HepG2 (cell line): Measurements from ENCODE around the gene SESN2. TPM values are rescaled to one million over a fixed set of nuclear protein-coding genes. Genes with fewer than 3 reads are reported as not detected.

Source experiments
- ATAC-seq: fragments of 200-7000 bp; cut with Tn5 transposase; 3 replicates; pipeline ENCODE4 v1.9.1; 2020; ENCODE audit warnings: mild to moderate bottlenecking, moderate library complexity
- BruUV-seq: library from RNA; stranded (reverse); fragments of 400-500 nt; replicated peaks from 2 replicates; lab custom pipeline; 2021; lab: Mats Ljungman, UMichigan
- CTCF ChIA-PET: fragments of 300-600 bp; formaldehyde crosslinking; extraction: SDS; loops from one replicate; lab custom pipeline; 2021; ENCODE audit warnings: low total read pairs, inconsistent platforms, low intra/inter-chr PET ratio; lab: Yijun Ruan, JAX
- POLR2A ChIA-PET: fragments of 350-600 bp; sonication (Branson Sonifier 250); formaldehyde crosslinking; loops from one replicate; lab custom pipeline; 2020; ENCODE audit warnings: antibody characterized with exemption, inconsistent platforms; lab: Yijun Ruan, JAX
- DNase-seq: peaks from one replicate; pipeline ENCODE4 v3.0.0-alpha.2; 2015; ENCODE audit warnings: low spot score
- FAIRE-seq: peaks from 3 replicates; lab custom pipeline; 2011; peaks lifted over from hg19 to GRCh38; lab: Jason Lieb, UNC
- H2AFZ ChIP-seq: one replicate; pipeline ENCODE4 v1.6.1; 2011; ENCODE audit warnings: low read length, inconsistent platforms
- H3K27ac ChIP-seq: fragments of 300-600 bp; 3 replicates; pipeline ENCODE4 v1.8.0; 2011; ENCODE audit warnings: mixed run types, mild to moderate bottlenecking, mixed read lengths, low read length, inconsistent platforms; ENCODE audit not compliant: insufficient read depth; ENCODE audit errors: extremely low read length
- H3K27me3 ChIP-seq, 2 experiments: fragments of 200-600 bp in 1 of 2; 2 replicates in 1 of 2; 3 replicates in 1 of 2; pipeline versions ENCODE4 v1.6.0 to v1.8.0; 2011; ENCODE audit warnings: low read length in 2 of 2, mild to moderate bottlenecking in 2 of 2, moderate library complexity in 2 of 2, inconsistent platforms in 1 of 2; ENCODE audit not compliant: insufficient read depth in 2 of 2, control insufficient read depth in 1 of 2
- H3K36me3 ChIP-seq, 2 experiments: fragments of 200-600 bp in 1 of 2; replicated peaks in 1 of 2; 2 replicates in 1 of 2; 3 replicates in 1 of 2; pipeline versions ENCODE4 v1.5.1 to v1.8.0; 2011; ENCODE audit warnings: low read length in 2 of 2, inconsistent platforms in 1 of 2; ENCODE audit not compliant: insufficient read depth in 2 of 2, control insufficient read depth in 1 of 2
- H3K4me1 ChIP-seq: 2 replicates; pipeline ENCODE4 v1.5.1; 2012; ENCODE audit warnings: low read length, inconsistent platforms; ENCODE audit not compliant: insufficient read depth
- H3K4me2 ChIP-seq: 2 replicates; pipeline ENCODE4 v1.6.0; 2011; ENCODE audit warnings: low read depth, low read length, inconsistent platforms
- H3K4me3 ChIP-seq, 3 experiments: fragments of 200-600 bp in 1 of 3; sonication (generic), shearing (Covaris generic) in 1 of 3; replicated peaks in 1 of 3; 2 replicates each; pipeline ENCODE4 v1.5.1; 2011 to 2016; ENCODE audit warnings: low read length in 3 of 3, inconsistent platforms in 2 of 3, low read depth in 2 of 3, mild to moderate bottlenecking in 2 of 3, control low read depth in 1 of 3, mixed read lengths in 1 of 3; ENCODE audit not compliant: insufficient read depth in 1 of 3
- H3K79me2 ChIP-seq: one replicate; pipeline ENCODE4 v1.6.1; 2011; ENCODE audit warnings: low read length, inconsistent platforms; ENCODE audit not compliant: insufficient read depth
- H3K9ac ChIP-seq: 2 replicates; pipeline ENCODE4 v1.6.0; 2011; ENCODE audit warnings: mild to moderate bottlenecking, low read depth, low read length, inconsistent platforms; ENCODE audit not compliant: insufficient read depth
- H3K9me3 ChIP-seq: 2 replicates; pipeline ENCODE4 v1.5.1; 2012; ENCODE audit warnings: mild to moderate bottlenecking, low read length
- H4K20me1 ChIP-seq: 2 replicates; pipeline ENCODE4 v1.6.0; 2011; ENCODE audit warnings: inconsistent platforms, mild to moderate bottlenecking, low read length, moderate library complexity; ENCODE audit not compliant: insufficient read depth
- CHD4 ChIP-seq: fragments of 200-600 bp; sonication (generic); IDR thresholded peaks from 2 replicates; pipeline ENCODE4 v1.7.0; 2017; ENCODE audit warnings: mild to moderate bottlenecking, low read length, borderline replicate concordance
- HNF4G ChIP-seq, 2 experiments: sonication (generic) in 1 of 2; formaldehyde crosslinking in 1 of 2; IDR thresholded peaks; 2 replicates each; pipeline versions ENCODE4 v1.4.0 to v1.6.1; 2011 to 2020; ENCODE audit warnings: borderline replicate concordance in 2 of 2, low read depth in 2 of 2, mild to moderate bottlenecking in 2 of 2, low read length in 1 of 2, missing genetic modification reagents in 1 of 2, moderate library complexity in 1 of 2
- HOXA7 ChIP-seq: sonication (generic); formaldehyde crosslinking; IDR thresholded peaks from 2 replicates; pipeline ENCODE4 v1.8.1; 2022; ENCODE audit warnings: mild to moderate bottlenecking, missing genetic modification reagents, moderate library complexity
- MAFG ChIP-seq: sonication (generic); formaldehyde crosslinking; IDR thresholded peaks from 2 replicates; pipeline ENCODE4 v1.5.1; 2020; ENCODE audit warnings: mild to moderate bottlenecking, missing genetic modification reagents
- MBNL3 ChIP-seq: fragments of 250-450 bp; sonication (Bioruptor Pico); conservative IDR thresholded peaks from 2 replicates; pipeline ENCODE4 v1.8.0; 2022; ENCODE audit warnings: mild to moderate bottlenecking, inconsistent platforms
- MTA3 ChIP-seq: sonication (generic); formaldehyde crosslinking; IDR thresholded peaks from 2 replicates; pipeline ENCODE4 v1.4.0; 2020; ENCODE audit warnings: missing genetic modification reagents
- ZNF292 ChIP-seq: sonication (generic); formaldehyde crosslinking; IDR thresholded peaks from 2 replicates; pipeline ENCODE4 v1.8.1; 2022; ENCODE audit warnings: mild to moderate bottlenecking, low read depth, missing genetic modification reagents, borderline replicate concordance
- ZNF629 ChIP-seq: sonication (generic); formaldehyde crosslinking; conservative IDR thresholded peaks from 2 replicates; pipeline ENCODE4 v1.5.0; 2020; ENCODE audit warnings: missing genetic modification reagents
- ZNF7 ChIP-seq: IDR thresholded peaks from 2 replicates; pipeline ENCODE4 v1.6.1; 2016; ENCODE audit warnings: missing biosample characterization, missing genetic modification reagents
- WGBS: methylation state at CpG from one replicate; pipeline ENCODE4 v1.1.6; 2017; ENCODE audit warnings: low lambda C conversion rate; 5-methylcytosine and 5-hydroxymethylcytosine counted together
- in situ Hi-C: cut with HindIII; loops from 2 replicates; pipeline ENCODE4 v1.10.0; 2017; ENCODE audit warnings: low pct_unique_long_range_greater_than_20kb; ENCODE audit not compliant: extremely low pct_ligation_motif_present
- intact Hi-C: fragments of 100-400 bp; cut with micrococcal nuclease; formaldehyde crosslinking; loops from one replicate; pipeline ENCODE4 v1.10.0; 2022; ENCODE audit not compliant: unreplicated experiment
- polyA plus RNA-seq, 8 experiments: library from polyadenylated mRNA; depleted of rRNA in 3 of 8; stranded (reverse) in 7 of 8; unstranded in 1 of 8; fragments of >200 nt; fragmentation: Illumina TruSeq in 4 of 8; extraction: Trizol in 4 of 8; gene quantifications; 2 replicates each; pipeline versions ENCODE4 v1.2.1 to v1.2.3, GENCODE V29; 2011 to 2016; ENCODE audit warnings: low read depth in 4 of 8, missing spikeins in 1 of 8, mixed read lengths in 1 of 8; ENCODE audit not compliant: insufficient read depth in 1 of 8
- total RNA-seq, 5 experiments: library from RNA; depleted of rRNA; stranded (reverse); fragments of >200 nt; fragmentation: Illumina TruSeq; extraction: Trizol; gene quantifications; 2 replicates each; pipeline ENCODE4 v1.2.3, GENCODE V29; 2016; ENCODE audit warnings: low read depth in 1 of 5
- TF ChIP-seq, protein P1 (sequence below): sonication (generic); formaldehyde crosslinking; IDR thresholded peaks from 2 replicates; pipeline ENCODE4 v1.5.0; 2020; ENCODE audit warnings: missing genetic modification reagents
- TF ChIP-seq, protein P2 (sequence below): IDR thresholded peaks from 2 replicates; pipeline ENCODE4 v1.6.1; 2016; ENCODE audit warnings: low read depth, missing genetic modification reagents, missing compliant biosample characterization

Gene SESN2
- total and polyA plus RNA-seq, 2 of the 13 experiments (the other 11 are each of a cell fraction or from before 2014, with no cell fraction given): 13.2 to 19.1 TPM

DNA sequence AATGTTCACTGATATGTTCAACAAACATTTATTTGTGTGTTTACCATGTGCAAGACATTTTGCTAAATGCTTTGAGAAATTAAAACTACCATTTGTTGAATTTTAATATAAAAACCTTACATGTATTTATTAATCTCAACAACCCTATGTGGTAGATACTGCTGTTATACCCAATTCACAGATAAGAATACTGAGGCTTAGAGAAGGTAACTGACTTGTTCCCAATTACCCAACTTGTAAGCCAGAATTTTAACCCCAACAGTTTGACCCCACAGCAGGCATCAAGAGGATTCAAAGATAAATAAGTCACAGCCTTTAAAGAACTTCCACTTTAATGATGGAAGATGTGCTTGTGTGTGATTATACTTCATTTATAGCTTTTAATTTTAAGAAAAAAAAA, 30.2 kb upstream of the SESN2 start:
- Histone ChIP-seq H3K4me3 (no peak overlapping the region), H4K20me1 (no peaks in the 10 kb centered on the region), H3K9ac (no peak overlapping the region), H3K79me2 (peaks cover 42% of the 10 kb centered on the region), H3K27me3 (no peaks in the 10 kb centered on the region; a peak in 1 of 5 replicates), H3K36me3 (peaks cover 2 to 42% of the 10 kb centered on the region in 2 experiments; a peak in 4 of 5 replicates), H3K4me1 (peaks cover 23% of the 10 kb centered on the region), H2AFZ (no peak overlapping the region), H3K27ac (no peak overlapping the region), H3K9me3 (no peaks in the 10 kb centered on the region), H3K4me2 (no peak overlapping the region)
- intact Hi-C loops (no loop called here), in situ Hi-C loops (loop anchor here (25.0 kb wide), 1 partner anchor 358 kb away; the partner anchor contains the start of gene RAB42)
- BruUV-seq: no TSS peak
- ChIA-PET CTCF (no interaction called here), POLR2A (no interaction called here)
- no peak for DNase-seq
- TF ChIP-seq MBNL3 (CRISPR knock-in tag) (no peak), ZNF629 (CRISPR knock-in tag) (peak; percentile 83), ZNF292 (CRISPR knock-in tag) (no peak), CHD4 (peak; percentile 27; the same call in 1 of the 2 replicates), HNF4G (IDR thresholded peaks at IDR 0.05; ENCODE audit: borderline replicate concordance, low read depth, low read length) (no peak), HNF4G (CRISPR knock-in tag; IDR thresholded peaks at IDR 0.05; ENCODE audit: borderline replicate concordance, low read depth) (no peak)
- no peak for ATAC-seq
- FAIRE-seq: no peak

DNA sequence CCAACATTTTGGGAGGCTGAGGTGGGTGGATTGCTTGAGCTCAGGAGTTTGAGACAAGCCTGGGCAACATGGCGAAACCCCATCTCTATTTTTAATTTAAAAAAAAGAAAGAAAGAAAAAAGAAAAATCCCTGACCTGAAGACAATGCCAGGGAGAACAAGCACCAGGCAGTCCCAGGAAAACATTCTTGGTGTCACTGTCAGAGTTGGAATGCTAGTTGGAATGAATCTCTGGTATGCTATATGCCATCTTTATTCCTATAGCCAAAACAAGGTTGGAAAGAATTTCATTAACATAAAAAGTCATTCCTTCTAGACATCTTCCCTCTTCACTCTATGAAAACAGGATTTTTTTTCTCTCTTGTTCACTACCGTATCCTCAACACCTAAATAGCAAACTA, 29.3 kb upstream of the SESN2 start:
- H3K27me3 ChIP-seq: no peaks in the 10 kb centered on the region; a peak in 1 of 5 replicates
- H3K27ac ChIP-seq: no peak overlapping the region
- intact Hi-C loops (no loop called here), in situ Hi-C loops (loop anchor here (25.0 kb wide), 1 partner anchor 357 kb away; the partner anchor contains the start of gene RAB42)
- peaks cover 23% of the 10 kb centered on the region for H3K4me1 ChIP-seq
- H3K4me2 ChIP-seq: no peak overlapping the region
- H3K36me3 ChIP-seq: peaks cover 2 to 34% of the 10 kb centered on the region in 2 experiments; a peak in 4 of 5 replicates
- FAIRE-seq (no peak), ATAC-seq (no peak), DNase-seq (no peak)
- no peak overlapping the region for H3K4me3 ChIP-seq
- BruUV-seq: no TSS peak
- no peak overlapping the region for H3K9ac ChIP-seq
- POLR2A ChIA-PET: no interaction called here
- CTCF ChIA-PET: no interaction called here
- no peaks in the 10 kb centered on the region for H4K20me1 ChIP-seq
- H3K9me3 ChIP-seq: no peaks in the 10 kb centered on the region
- no peak overlapping the region for H2AFZ ChIP-seq
- H3K79me2 ChIP-seq: peaks cover 39% of the 10 kb centered on the region
- 95% methylated on average over 2 of the region's 2 CpGs for WGBS
- TF ChIP-seq HOXA7 (CRISPR knock-in tag) (no peak), ZNF7 (CRISPR knock-in tag) (no peak), MAFG (CRISPR knock-in tag) (no peak), MTA3 (CRISPR knock-in tag) (no peak)
- TF ChIP-seq, protein P1, sequence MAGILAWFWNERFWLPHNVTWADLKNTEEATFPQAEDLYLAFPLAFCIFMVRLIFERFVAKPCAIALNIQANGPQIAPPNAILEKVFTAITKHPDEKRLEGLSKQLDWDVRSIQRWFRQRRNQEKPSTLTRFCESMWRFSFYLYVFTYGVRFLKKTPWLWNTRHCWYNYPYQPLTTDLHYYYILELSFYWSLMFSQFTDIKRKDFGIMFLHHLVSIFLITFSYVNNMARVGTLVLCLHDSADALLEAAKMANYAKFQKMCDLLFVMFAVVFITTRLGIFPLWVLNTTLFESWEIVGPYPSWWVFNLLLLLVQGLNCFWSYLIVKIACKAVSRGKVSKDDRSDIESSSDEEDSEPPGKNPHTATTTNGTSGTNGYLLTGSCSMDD: no peak
- TF ChIP-seq, protein P2, sequence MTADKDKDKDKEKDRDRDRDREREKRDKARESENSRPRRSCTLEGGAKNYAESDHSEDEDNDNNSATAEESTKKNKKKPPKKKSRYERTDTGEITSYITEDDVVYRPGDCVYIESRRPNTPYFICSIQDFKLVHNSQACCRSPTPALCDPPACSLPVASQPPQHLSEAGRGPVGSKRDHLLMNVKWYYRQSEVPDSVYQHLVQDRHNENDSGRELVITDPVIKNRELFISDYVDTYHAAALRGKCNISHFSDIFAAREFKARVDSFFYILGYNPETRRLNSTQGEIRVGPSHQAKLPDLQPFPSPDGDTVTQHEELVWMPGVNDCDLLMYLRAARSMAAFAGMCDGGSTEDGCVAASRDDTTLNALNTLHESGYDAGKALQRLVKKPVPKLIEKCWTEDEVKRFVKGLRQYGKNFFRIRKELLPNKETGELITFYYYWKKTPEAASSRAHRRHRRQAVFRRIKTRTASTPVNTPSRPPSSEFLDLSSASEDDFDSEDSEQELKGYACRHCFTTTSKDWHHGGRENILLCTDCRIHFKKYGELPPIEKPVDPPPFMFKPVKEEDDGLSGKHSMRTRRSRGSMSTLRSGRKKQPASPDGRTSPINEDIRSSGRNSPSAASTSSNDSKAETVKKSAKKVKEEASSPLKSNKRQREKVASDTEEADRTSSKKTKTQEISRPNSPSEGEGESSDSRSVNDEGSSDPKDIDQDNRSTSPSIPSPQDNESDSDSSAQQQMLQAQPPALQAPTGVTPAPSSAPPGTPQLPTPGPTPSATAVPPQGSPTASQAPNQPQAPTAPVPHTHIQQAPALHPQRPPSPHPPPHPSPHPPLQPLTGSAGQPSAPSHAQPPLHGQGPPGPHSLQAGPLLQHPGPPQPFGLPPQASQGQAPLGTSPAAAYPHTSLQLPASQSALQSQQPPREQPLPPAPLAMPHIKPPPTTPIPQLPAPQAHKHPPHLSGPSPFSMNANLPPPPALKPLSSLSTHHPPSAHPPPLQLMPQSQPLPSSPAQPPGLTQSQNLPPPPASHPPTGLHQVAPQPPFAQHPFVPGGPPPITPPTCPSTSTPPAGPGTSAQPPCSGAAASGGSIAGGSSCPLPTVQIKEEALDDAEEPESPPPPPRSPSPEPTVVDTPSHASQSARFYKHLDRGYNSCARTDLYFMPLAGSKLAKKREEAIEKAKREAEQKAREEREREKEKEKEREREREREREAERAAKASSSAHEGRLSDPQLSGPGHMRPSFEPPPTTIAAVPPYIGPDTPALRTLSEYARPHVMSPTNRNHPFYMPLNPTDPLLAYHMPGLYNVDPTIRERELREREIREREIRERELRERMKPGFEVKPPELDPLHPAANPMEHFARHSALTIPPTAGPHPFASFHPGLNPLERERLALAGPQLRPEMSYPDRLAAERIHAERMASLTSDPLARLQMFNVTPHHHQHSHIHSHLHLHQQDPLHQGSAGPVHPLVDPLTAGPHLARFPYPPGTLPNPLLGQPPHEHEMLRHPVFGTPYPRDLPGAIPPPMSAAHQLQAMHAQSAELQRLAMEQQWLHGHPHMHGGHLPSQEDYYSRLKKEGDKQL (CRISPR knock-in tag): no peak
